HT-29 (cell line): Measurements from ENCODE around the gene TTLL4. TPM values are rescaled to one million over a fixed set of nuclear protein-coding genes. Genes with fewer than 3 reads are reported as not detected.
"Not testable (repeated sequence)": the region's sequence is repeated elsewhere in the genome, so short reads cannot be mapped to it uniquely, and the experiment has no call there.

Experiments used
- DNase-seq: peaks from one replicate; pipeline ENCODE4 v3.0.0-alpha.2; 2015; ENCODE audit warnings: low spot score
- total RNA-seq: library from RNA; depleted of rRNA; stranded (reverse); fragments of >200 nt; shearing (Covaris generic); gene quantifications from 2 replicates; pipeline ENCODE4 v1.2.3, GENCODE V29; 2014

Gene TTLL4
- total RNA-seq, 1 experiment from 2014 or later, result 33.3 TPM

DNA sequence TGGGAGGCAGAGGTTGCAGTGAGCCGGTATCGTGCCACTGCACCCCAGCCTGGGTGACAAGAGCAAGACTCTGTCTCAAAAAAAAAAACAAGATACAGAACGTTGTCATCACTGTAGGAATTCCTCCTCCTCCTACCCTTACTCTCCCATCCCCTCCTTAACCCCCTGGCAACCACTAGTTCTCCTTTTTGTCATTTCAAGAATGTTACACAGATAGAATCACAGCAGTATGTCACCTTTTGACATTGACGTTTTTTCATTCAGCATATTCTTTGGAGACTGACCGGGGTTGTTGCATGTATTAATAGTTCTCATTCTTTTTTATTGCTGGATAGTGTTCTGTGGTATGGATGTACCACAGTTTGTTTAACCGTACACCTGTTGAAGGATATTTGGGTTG is 32.4 kb downstream of the TTLL4 start:
- DNase-seq, result no peak

DNA sequence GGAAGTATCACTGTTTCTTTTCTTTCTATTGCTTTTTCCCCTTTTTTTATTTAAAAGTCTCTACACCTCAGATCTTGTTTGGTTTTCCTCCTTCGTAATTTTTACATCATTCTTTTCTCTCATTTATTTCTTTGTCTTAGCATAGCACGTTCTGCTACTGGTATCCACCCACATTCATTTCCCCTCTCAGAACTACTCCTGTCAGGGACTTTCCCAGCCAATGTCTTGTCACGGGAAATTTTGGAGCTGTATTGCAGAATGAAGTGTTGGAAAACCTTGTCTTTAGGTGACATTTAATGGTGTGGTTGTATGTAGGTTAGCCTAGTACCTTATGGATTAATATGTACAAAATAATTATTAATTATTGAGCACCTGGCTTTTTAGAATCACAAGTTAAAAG is 34.0 kb downstream of the TTLL4 start:
- no peak for DNase-seq

DNA sequence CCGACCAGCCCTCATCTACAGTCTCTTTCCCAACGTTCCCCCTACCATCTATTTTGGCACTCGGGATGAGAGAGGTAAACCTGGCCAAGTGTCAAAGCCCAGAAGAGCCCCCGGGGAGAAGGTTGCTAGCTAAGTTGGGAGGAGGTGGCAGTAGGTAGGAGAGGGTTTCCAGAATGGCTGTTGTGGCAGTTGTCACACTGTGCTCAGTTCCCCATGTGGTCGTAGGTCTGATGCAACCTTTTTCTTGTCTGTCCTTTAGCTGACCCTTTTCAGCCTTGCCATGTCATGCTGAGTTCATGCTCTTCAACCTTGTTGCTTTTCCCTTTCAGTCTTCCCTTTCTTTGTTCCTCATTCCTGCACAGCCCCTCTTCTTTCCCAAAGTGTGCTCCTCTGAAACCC is 34.5 kb downstream of the TTLL4 start:
- no peak for DNase-seq

GRCh38 chr2:218745559-218746469 is 35.2 kb downstream of the TTLL4 start:
- peak; percentile 30 for DNase-seq

DNA sequence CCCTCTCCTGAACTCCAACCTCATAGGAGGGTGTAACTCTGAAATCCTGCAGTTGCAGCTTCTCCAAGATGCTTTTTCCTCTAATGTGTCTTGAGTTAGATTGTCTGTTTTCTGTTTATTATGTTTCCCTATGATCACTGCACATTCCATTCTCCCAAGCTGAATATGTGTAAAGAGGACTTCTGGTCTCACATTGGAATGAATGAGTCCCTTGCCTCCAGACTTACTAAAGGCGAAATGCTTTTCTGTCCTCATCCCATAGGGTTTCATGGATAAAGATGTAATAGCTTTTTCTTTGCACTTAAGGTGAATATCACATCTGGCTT is 35.8 kb downstream of the TTLL4 start:
- DNase-seq, result no peak

DNA sequence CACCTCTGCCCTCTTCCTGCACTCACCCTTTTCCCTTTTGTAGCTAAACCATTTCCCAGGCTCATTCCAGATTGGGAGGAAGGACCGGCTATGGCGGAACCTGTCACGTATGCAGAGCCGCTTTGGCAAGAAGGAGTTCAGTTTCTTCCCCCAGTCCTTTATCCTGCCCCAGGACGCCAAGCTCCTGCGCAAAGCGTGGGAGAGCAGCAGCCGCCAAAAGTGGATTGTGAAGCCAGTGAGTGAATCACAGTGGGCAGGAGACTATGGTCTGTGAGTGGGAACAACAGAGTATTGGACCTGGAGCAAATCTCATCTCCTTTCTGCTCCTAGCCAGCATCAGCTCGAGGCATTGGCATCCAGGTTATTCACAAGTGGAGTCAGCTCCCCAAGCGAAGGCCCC is 36.3 kb downstream of the TTLL4 start:
- no peak for DNase-seq

- DNase-seq, result no peak
These were observed 38.3 kb downstream of the TTLL4 start for GRCh38 chr2:218748741-218749441.

DNA sequence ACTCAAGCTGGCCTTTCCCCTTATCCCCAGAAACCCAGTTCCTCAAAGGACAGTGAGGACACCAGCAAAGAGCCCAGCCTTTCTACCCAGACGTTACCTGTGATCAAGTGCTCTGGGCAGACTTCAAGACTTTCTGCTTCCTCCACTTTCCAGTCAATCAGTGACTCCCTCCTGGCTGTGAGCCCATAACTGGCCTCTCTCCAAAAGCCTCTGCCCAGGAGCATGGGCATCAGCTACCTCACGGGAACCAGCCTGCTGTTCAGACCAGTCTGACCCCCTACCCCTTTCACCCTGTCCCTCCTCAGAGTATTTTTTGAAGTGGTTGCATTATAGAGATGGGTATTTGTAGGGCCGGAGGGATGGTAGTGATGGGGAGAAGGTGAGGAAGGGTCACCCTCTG is 43.6 kb downstream of the TTLL4 start:
- no peak for DNase-seq

GRCh38 chr2:218754781-218755180 is 44.1 kb downstream of the TTLL4 start:
- DNase-seq, result no peak

DNA sequence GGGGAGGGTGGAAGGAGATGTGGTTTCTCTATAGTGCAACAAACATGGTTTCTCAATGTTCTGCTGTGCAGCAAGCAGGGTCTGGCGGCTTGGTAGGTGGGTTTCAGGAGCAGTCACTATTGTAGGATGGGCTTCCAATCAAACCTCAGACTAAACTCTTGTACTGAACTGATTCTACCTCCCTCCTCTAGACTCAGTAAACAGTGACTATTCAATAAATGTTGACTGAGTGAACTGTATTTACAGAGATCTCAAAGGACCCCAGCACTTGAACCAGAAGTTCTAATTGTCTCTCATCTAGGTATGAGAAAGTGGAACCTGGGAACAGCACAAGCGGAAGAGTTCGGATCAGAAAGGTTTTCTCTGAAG is 44.5 kb downstream of the TTLL4 start:
- no peak for DNase-seq

- DNase-seq, result no peak
These were observed 45.2 kb downstream of the TTLL4 start for GRCh38 chr2:218755567-218756404.

DNA sequence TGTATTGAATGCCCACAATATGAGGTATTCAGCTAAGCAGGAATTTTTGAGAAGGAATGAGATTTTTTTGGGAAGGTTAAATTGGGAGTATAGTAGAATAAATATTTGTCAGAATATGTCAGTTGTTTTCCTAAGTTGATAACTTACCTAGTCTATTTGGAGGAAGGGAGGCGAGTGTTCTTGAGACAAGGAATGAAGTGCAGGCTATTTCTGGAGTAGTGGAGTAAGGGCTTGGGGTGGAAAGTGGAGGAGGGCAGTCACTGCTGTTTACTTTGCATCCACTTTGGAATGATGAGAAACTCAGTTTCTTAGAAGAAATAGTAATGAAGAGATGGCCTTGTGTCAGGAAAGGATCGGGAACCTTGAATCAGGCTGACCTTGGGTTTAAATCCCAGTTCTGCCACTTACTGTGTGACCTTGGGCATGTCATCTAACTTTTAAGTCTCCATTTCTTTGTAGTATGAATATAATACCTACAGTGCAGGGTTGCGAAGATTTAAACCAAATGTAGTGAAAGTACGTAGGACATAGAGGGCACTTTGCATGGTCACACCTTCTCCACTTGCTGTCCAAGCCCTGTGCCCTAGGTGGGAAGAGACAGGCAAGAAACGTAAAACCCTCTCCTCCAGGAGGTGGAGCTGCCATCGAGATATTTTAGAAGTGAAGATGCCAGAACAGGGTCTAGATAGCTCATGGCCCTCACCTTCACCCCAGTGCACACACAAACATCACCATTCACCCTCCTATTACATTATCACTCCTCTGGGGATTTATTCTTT is 46.2 kb downstream of the TTLL4 start:
- no peak for DNase-seq

GRCh38 chr2:218761795-218762194 is 51.2 kb downstream of the TTLL4 start:
- DNase-seq, result no peak

- DNase-seq, result not testable (repeated sequence)
These were observed 62.1 kb downstream of the TTLL4 start for GRCh38 chr2:218772759-218773158.

- no peak for DNase-seq
These were observed 63.2 kb downstream of the TTLL4 start for GRCh38 chr2:218773881-218774280.

DNA sequence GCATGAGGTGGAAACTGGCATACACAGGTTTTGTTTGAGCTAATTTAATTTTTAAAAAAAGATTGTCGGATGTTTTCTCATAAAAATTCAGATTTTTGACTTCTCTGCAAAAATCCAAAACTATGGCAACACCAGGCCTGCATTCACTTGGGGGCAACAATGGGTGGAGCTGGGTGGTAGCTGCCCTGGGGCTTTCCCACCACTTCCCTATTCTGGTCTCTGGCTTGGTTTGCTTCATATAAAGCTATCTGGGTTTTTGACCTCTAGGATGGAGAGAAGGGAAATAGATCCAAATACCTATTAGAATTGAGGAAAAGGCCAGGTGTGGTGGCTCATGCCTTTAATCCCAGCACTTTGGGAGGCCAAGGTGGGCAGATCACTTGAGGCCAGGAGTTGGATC is 65.9 kb downstream of the TTLL4 start:
- DNase-seq, result no peak

DNA sequence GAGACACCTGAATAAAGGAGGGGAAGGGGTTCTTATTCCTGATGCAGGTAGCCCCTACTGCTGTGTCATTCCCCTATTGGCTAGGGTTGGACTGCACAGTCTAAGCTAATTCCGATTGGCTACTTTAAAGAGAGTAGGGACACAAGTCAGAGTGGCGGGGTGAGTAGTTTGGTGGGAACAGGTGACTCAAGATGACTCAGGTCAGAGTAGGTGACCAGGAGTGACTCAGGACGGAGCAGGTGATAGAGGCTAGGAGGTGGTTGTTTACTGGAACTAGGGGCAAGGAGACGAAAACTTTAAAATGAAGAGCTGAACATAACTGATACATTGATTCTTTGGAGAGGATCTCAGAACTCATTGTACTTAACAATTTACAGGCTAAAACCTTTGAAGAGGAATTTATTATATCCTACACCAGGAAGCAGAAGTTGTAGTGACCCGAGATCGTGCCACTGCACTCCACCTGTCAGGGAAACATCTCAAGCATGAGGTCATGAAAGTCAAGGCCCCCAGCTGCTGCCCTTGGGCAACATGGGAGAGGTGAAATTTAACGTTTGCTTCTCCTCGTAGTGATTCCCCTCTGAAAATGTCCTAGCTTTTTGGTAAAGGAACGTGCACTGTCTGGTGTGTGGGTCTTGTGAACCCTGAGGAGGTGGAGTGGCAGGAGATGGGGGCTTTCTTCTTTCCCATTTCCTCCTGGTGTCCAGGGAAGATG is 66.8 kb downstream of the TTLL4 start:
- DNase-seq, result no peak

DNA sequence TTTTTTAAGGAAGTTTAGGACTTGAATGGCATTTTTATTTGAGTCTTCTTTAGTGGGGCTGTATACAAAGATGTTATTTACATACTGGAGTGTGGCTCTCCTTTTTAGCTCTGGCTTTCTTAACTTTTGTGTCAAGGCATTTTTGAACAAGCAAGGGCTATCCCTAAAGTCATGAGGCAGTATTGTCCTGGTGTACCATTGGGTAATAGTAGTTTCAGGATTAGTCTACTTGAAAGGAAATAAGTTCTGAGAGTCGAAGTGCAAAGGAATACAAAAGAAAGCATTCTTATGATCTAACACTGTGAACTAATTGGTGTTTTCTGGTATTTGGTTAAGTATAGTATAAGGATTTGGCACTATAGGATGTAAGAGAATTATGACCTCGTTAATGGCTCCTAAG is 69.4 kb downstream of the TTLL4 start:
- DNase-seq, result no peak

- peak; percentile 80 for DNase-seq
These were observed 70.4 kb downstream of the TTLL4 start for GRCh38 chr2:218780851-218781690.
